GM12878 (cell line): ENCODE data around the gene VGLL4. TPM values are rescaled to one million over a fixed set of nuclear protein-coding genes. Genes with fewer than 3 reads are reported as not detected.

Source experiments
- ATAC-seq: fragments of 200-7000 bp; cut with Tn5 transposase; 3 replicates; pipeline ENCODE4 v1.9.1; 2020; ENCODE audit warnings: mild to moderate bottlenecking, moderate library complexity
- BruUV-seq: library from RNA; stranded (reverse); fragments of 400-500 nt; replicated peaks from 2 replicates; lab custom pipeline; 2021; lab: Mats Ljungman, UMichigan
- CTCF ChIA-PET: fragments of 300-600 bp; sonication (Branson Sonifier 250); formaldehyde crosslinking; extraction: SDS; loops from one replicate; lab custom pipeline; 2021; ENCODE audit warnings: inconsistent platforms; lab: Yijun Ruan, JAX
- POLR2A ChIA-PET: fragments of 350-600 bp; formaldehyde crosslinking; extraction: SDS; loops from one replicate; lab custom pipeline; 2021; ENCODE audit warnings: inconsistent platforms; lab: Charles Lee
- RAD21 ChIA-PET: fragments of 300-600 bp; sonication (Branson Sonifier 250); formaldehyde crosslinking; loops from one replicate; lab custom pipeline; 2023; ENCODE audit warnings: antibody characterized with exemption; ENCODE audit not compliant: unreplicated experiment; lab: Charles Lee
- SMC1A ChIA-PET: fragments of 300-600 bp; sonication (Branson Sonifier 250); formaldehyde crosslinking; loops from one replicate; lab custom pipeline; 2023; ENCODE audit not compliant: unreplicated experiment, uncharacterized antibody; lab: Charles Lee
- DNase-seq: peaks from one replicate; pipeline ENCODE4 v3.0.0-alpha.2; 2011; ENCODE audit warnings: low read depth, low spot score
- FAIRE-seq: peaks from 3 replicates; lab custom pipeline; 2011; peaks lifted over from hg19 to GRCh38; lab: Jason Lieb, UNC
- H2AFZ ChIP-seq: 2 replicates; pipeline ENCODE4 v1.6.0; 2011; ENCODE audit warnings: low read depth, low read length, control low read depth; ENCODE audit not compliant: control insufficient read depth
- H3K27ac ChIP-seq: 2 replicates; pipeline ENCODE4 v1.5.1; 2011; ENCODE audit warnings: control low read depth; ENCODE audit not compliant: control insufficient read depth, insufficient read depth
- H3K27me3 ChIP-seq, 2 experiments: replicated peaks in 1 of 2; 2 replicates each; pipeline versions ENCODE4 v1.6.0 to v1.6.1; 2011; ENCODE audit warnings: low read length in 1 of 2; ENCODE audit not compliant: control insufficient read depth in 2 of 2, insufficient read depth in 2 of 2
- H3K36me3 ChIP-seq, 2 experiments: 2 replicates each; pipeline ENCODE4 v1.5.1; 2011; ENCODE audit warnings: low read length in 1 of 2; ENCODE audit not compliant: control insufficient read depth in 2 of 2, insufficient read depth in 2 of 2
- H3K4me1 ChIP-seq: 2 replicates; pipeline ENCODE4 v1.6.1; 2011; ENCODE audit warnings: mild to moderate bottlenecking, low read length, moderate library complexity, mixed read lengths; ENCODE audit not compliant: control insufficient read depth, insufficient read depth
- H3K4me2 ChIP-seq: 2 replicates; pipeline ENCODE4 v1.6.0; 2011; ENCODE audit warnings: control low read depth; ENCODE audit not compliant: control insufficient read depth, insufficient read depth
- H3K4me3 ChIP-seq: fragments of 200-600 bp; sonication (generic); 2 replicates; pipeline ENCODE4 v1.5.1; 2016
- H3K79me2 ChIP-seq: 2 replicates; pipeline ENCODE4 v1.6.0; 2011; ENCODE audit warnings: low read length; ENCODE audit not compliant: control insufficient read depth, insufficient read depth
- H3K9ac ChIP-seq: 2 replicates; pipeline ENCODE4 v1.8.0; 2011; ENCODE audit warnings: low read length, control low read depth, mixed read lengths; ENCODE audit not compliant: control insufficient read depth, insufficient read depth
- H3K9me3 ChIP-seq: replicated peaks from 3 replicates; pipeline ENCODE4 v1.5.1; 2011; ENCODE audit warnings: mild to moderate bottlenecking, low read length; ENCODE audit not compliant: control insufficient read depth, insufficient read depth
- H4K20me1 ChIP-seq: 2 replicates; pipeline ENCODE4 v1.6.0; 2011; ENCODE audit not compliant: control insufficient read depth, insufficient read depth
- FOS ChIP-seq: IDR thresholded peaks from 3 replicates; pipeline ENCODE4 v1.6.1; 2011; ENCODE audit warnings: borderline replicate concordance; ENCODE audit not compliant: insufficient read length; ENCODE audit errors: extremely low read depth
- HDAC6 ChIP-seq: fragments of 200-600 bp; sonication (generic); IDR thresholded peaks from one replicate; pipeline ENCODE4 v1.8.0; 2017; ENCODE audit warnings: antibody characterized with exemption; ENCODE audit not compliant: unreplicated experiment
- NRF1 ChIP-seq: conservative IDR thresholded peaks from 2 replicates; pipeline ENCODE4 v1.6.1; 2011; ENCODE audit warnings: mild to moderate bottlenecking, low read depth, low read length, improper control_type of control experiment
- PBX3 ChIP-seq: IDR thresholded peaks from 2 replicates; pipeline ENCODE4 v1.6.1; 2011; ENCODE audit warnings: mild to moderate bottlenecking, low read depth, low read length, moderate library complexity; ENCODE audit not compliant: insufficient replicate concordance
- SRF ChIP-seq, 2 experiments: IDR thresholded peaks; 2 replicates each; pipeline ENCODE4 v1.6.1; 2011; ENCODE audit warnings: low read depth in 2 of 2, low read length in 2 of 2, mild to moderate bottlenecking in 1 of 2, moderate library complexity in 1 of 2
- STAT1 ChIP-seq: fragments of 450-650 bp; conservative IDR thresholded peaks from 2 replicates; pipeline ENCODE4 v1.6.1; 2014; ENCODE audit warnings: antibody characterized with exemption, mild to moderate bottlenecking
- SUPT20H ChIP-seq: IDR thresholded peaks from 2 replicates; pipeline ENCODE4 v1.6.1; 2011; ENCODE audit warnings: low read depth, mild to moderate bottlenecking, low read length, moderate library complexity, borderline replicate concordance; ENCODE audit not compliant: control insufficient read depth
- WGBS: methylation state at CpG from one replicate; pipeline ENCODE4 v1.1.6; 2016; ENCODE audit warnings: low lambda C conversion rate; ENCODE audit not compliant: insufficient replicate concordance, insufficient coverage; ENCODE audit errors: missing lambda C conversion rate; 5-methylcytosine and 5-hydroxymethylcytosine counted together
- in situ Hi-C: fragments of 300-500 bp; cut with MboI; formaldehyde crosslinking; loops from 9 replicates; pipeline ENCODE4 v1.14.3; 2018; ENCODE audit warnings: mixed read lengths
- intact Hi-C: fragments of 100-400 bp; cut with micrococcal nuclease; formaldehyde crosslinking; loops from one replicate; pipeline ENCODE4 v1.14.2; 2022; ENCODE audit not compliant: unreplicated experiment
- polyA plus RNA-seq, 11 experiments: library from polyadenylated mRNA; depleted of rRNA in 4 of 11; unstranded in 6 of 11; stranded (reverse) in 5 of 11; fragments of >200 nt; fragmentation: Nextera tagmentation in 4 of 11; fragmentation: Illumina TruSeq in 1 of 11; extraction: Ambion mirVana in 4 of 11; extraction: Trizol in 1 of 11; gene quantifications; 1 replicate in 1 of 11; 2 replicates in 10 of 11; pipeline versions ENCODE4 v1.2.1 to v1.2.3, GENCODE V29; 2011 to 2016; ENCODE audit warnings: inconsistent platforms in 2 of 11, missing spikeins in 2 of 11, low read depth in 1 of 11
- total RNA-seq, 4 experiments: library from RNA; depleted of rRNA in 3 of 4; stranded (reverse); fragments of >200 nt in 3 of 4; fragmentation: Illumina TruSeq in 1 of 4; extraction: Trizol in 1 of 4; gene quantifications; 2 replicates each; pipeline versions ENCODE4 v1.2.1 to v1.2.3, GENCODE V29; 2013 to 2021

VGLL4 gene
- total and polyA plus RNA-seq, 10 of the 15 experiments (the other 5 are each of a cell fraction or from before 2014, with no cell fraction given): 0.44 to 38.1 (median 16.1) TPM

- POLR2A ChIA-PET: no interaction called here
- no TSS peak for BruUV-seq
- SMC1A ChIA-PET: no interaction called here
- ATAC-seq: no peak
- intact Hi-C loops: no loop called here
- peaks cover 1% of the 10 kb centered on the region for H3K79me2 ChIP-seq
- H2AFZ ChIP-seq: no peak overlapping the region
- H3K4me2 ChIP-seq: no peak overlapping the region
- in situ Hi-C loops: no loop called here
- TF ChIP-seq HDAC6: no peak
- TF ChIP-seq SRF (IDR thresholded peaks at IDR 0.05; ENCODE audit: low read depth in 2 of 2, low read length in 2 of 2): no peak
- no peak for TF ChIP-seq PBX3
- no peak for TF ChIP-seq STAT1
- no peak for TF ChIP-seq NRF1
- no peak for TF ChIP-seq FOS
- no peak for TF ChIP-seq SUPT20H
- RAD21 ChIA-PET: no interaction called here
- H3K9me3 ChIP-seq: no peaks in the 10 kb centered on the region
- no peaks in the 10 kb centered on the region; the same call in 1 of the 2 replicates for H4K20me1 ChIP-seq
- no peaks in the 10 kb centered on the region for H3K27me3 ChIP-seq
- no peak overlapping the region for H3K4me3 ChIP-seq
- peaks cover 9 to 12% of the 10 kb centered on the region in 2 experiments; a peak in 3 of 4 replicates for H3K36me3 ChIP-seq
- H3K9ac ChIP-seq: no peak overlapping the region
- FAIRE-seq: no peak
- WGBS: 98% methylated on average over 13 of the region's 13 CpGs
- H3K27ac ChIP-seq: no peak overlapping the region
- no peaks in the 10 kb centered on the region for H3K4me1 ChIP-seq
- no peak for DNase-seq
- CTCF ChIA-PET: no interaction called here
These were observed 74.5 kb downstream of the VGLL4 start for GRCh38 chr3:11569156-11569741.
